ENCODE measurements around the gene ARGLU1. TPM values are rescaled to one million over a fixed set of nuclear protein-coding genes. Genes with fewer than 3 reads are reported as not detected.

Gene ARGLU1
- total and polyA plus RNA-seq, 11 donors, result 14.2 to 54.0 (median 28.1) TPM

GRCh38 chr13:106503730-106504453 is 64.0 kb downstream of the ARGLU1 start:
- Histone ChIP-seq H3K36me3 (peaks cover 0 to 13% (median 0%) of the 10 kb centered on the region in 9 donors), H3K27me3 (no peaks in the 10 kb centered on the region), H3K4me1 (peaks cover 0 to 57% (median 16%) of the 10 kb centered on the region in 12 donors), H3K9me3 (no peaks in the 10 kb centered on the region), H3K27ac (peak overlapping the region in 5 of 12 donors; percentile 7 to 42 (median 20)), H3K4me3 (no peak overlapping the region)
- 79 to 86% (median 79%) methylated on average over 9 of the region's 9 CpGs for WGBS, 4 donors
- no peak for TF ChIP-seq CTCF (IDR thresholded peaks at IDR 0.05)
- TF ChIP-seq POLR2A (IDR thresholded peaks at IDR 0.05), result no peak
- intact Hi-C loops (cut with DNase I), result no loop called here
- ATAC-seq (no peak), DNase-seq (no peak)

GRCh38 chr13:106503272-106503671 is 64.7 kb downstream of the ARGLU1 start:
- TF ChIP-seq POLR2A (IDR thresholded peaks at IDR 0.05), result no peak
- TF ChIP-seq CTCF (IDR thresholded peaks at IDR 0.05), result no peak
- no peaks in the 10 kb centered on the region for H3K27me3 ChIP-seq
- H3K4me1 ChIP-seq, result peaks cover 0 to 63% (median 21%) of the 10 kb centered on the region in 12 donors
- ATAC-seq (no peak), DNase-seq (no peak)
- peak overlapping the region in 5 of 12 donors; percentile 7 to 42 (median 20) for H3K27ac ChIP-seq
- intact Hi-C loops (cut with DNase I), result no loop called here
- 69 to 86% (median 78%) methylated on average over 5 of the region's 5 CpGs for WGBS, 4 donors
- H3K4me3 ChIP-seq, result no peak overlapping the region
- peaks cover 0 to 13% (median 0%) of the 10 kb centered on the region in 9 donors for H3K36me3 ChIP-seq
- H3K9me3 ChIP-seq, result no peaks in the 10 kb centered on the region

GRCh38 chr13:106500445-106500844 is 67.5 kb downstream of the ARGLU1 start:
- H3K27me3 ChIP-seq, result no peaks in the 10 kb centered on the region
- H3K27ac ChIP-seq, result peak overlapping the region in 4 of 12 donors; percentile 7 to 80 (median 25)
- no peaks in the 10 kb centered on the region for H3K9me3 ChIP-seq
- TF ChIP-seq POLR2A (IDR thresholded peaks at IDR 0.05) (no peak), CTCF (IDR thresholded peaks at IDR 0.05) (no peak)
- ATAC-seq, result no peak
- H3K36me3 ChIP-seq, result peaks cover 0 to 5% (median 0%) of the 10 kb centered on the region in 9 donors
- peaks cover 0 to 73% (median 24%) of the 10 kb centered on the region in 12 donors for H3K4me1 ChIP-seq
- H3K4me3 ChIP-seq, result no peak overlapping the region
- DNase-seq, result no peak
- WGBS, 4 donors, result 67 to 83% (median 74%) methylated on average over 6 of the region's 6 CpGs
- intact Hi-C loops (cut with DNase I), result no loop called here

GRCh38 chr13:106499896-106500295 is 68.0 kb downstream of the ARGLU1 start:
- ATAC-seq (peak in 1 of 4 donors; percentile 34), DNase-seq (no peak)
- 44 to 59% (median 50%) methylated on average over 4 of the region's 4 CpGs for WGBS, 4 donors
- intact Hi-C loops (cut with DNase I), result no loop called here
- Histone ChIP-seq H3K27me3 (no peaks in the 10 kb centered on the region), H3K36me3 (peaks cover 0 to 7% (median 0%) of the 10 kb centered on the region in 9 donors), H3K4me3 (no peak overlapping the region), H3K9me3 (no peaks in the 10 kb centered on the region), H3K4me1 (peaks cover 0 to 73% (median 27%) of the 10 kb centered on the region in 12 donors), H3K27ac (peak overlapping the region in 6 of 12 donors; percentile 6 to 80 (median 12))
- no peak for TF ChIP-seq CTCF (IDR thresholded peaks at IDR 0.05)
- no peak for TF ChIP-seq POLR2A (IDR thresholded peaks at IDR 0.05)
